ENCODE results near the gene CLEC4G. TPM values are rescaled to one million over a fixed set of nuclear protein-coding genes. Genes with fewer than 3 reads are reported as not detected.

CLEC4G gene
- total and polyA plus RNA-seq, 2 of the 8 experiments (the other 6 are each of a cell fraction or from before 2014, with no cell fraction given) = 0.35 to 2.9 TPM

DNA sequence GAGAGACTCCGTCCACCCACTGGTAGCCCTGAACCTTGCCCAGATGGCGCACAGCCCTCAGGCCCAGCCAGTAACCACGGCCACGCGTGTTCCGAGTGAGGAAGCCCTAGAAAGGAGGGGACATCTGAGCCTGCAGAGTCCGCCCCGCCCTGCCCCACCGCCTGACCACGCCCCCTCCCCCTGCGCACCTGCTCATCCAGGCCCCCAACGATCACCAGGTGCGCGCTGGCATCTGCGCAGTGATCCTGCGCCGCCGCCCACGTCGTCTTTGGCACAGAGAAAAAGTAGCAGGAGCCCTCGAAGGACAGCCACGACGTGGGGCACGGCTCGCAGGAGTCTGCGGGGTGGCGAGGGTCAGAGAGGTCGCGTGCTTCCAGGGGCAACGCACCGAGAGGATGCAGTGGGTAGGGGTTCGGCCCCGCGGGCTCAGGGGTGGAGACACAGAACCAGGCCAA is 2.1 kb downstream of the CLEC4G start:
- H2BK120ac ChIP-seq (replicated peaks; ENCODE audit: low read depth, low read length) = no peak overlapping the region
- no peak overlapping the region for H2BK12ac ChIP-seq (ENCODE audit: low read depth, low read length)
- ChIA-PET CTCF (ENCODE audit: partially characterized antibody) (interaction anchor here (0.6 to 1.1 kb wide), 2 partner anchors 26 to 70 kb away, joined by 3 to 5 read pairs; no protein-coding TSS in a partner anchor), POLR2A (ENCODE audit: partially characterized antibody) (interaction anchor here (1.4 kb wide), 1 partner anchor 41 kb away, joined by 4 read pairs; no protein-coding TSS in a partner anchor)
- no peaks in the 10 kb centered on the region for H3K9me3 ChIP-seq (ENCODE audit: insufficient read depth in 2 of 2, low read depth in 1 of 2, low read length in 1 of 2)
- 9% methylated on average over 24 of the region's 34 CpGs; no CpG with 5 or more reads in 1 of the 2 experiments for WGBS, 2 experiments (ENCODE audit: extremely low coverage in 1 of 2, insufficient coverage in 1 of 2, insufficient read length in 1 of 2, insufficient replicate concordance in 2 of 2, low coverage in 1 of 2, low lambda C conversion rate in 2 of 2, missing lambda C conversion rate in 1 of 2)
- H2AK5ac ChIP-seq (ENCODE audit: low read depth, low read length) = no peak overlapping the region
- peak overlapping the region; percentile 32 to 63 (median 40); a peak in 7 of 8 replicates for H3K4me3 ChIP-seq (ENCODE audit: extremely low read depth in 1 of 4, insufficient read depth in 2 of 4, low read depth in 3 of 4, low read length in 4 of 4)
- no peak overlapping the region for H2BK5ac ChIP-seq (ENCODE audit: low read depth, low read length)
- DNase-seq (ENCODE audit: low read depth in 1 of 2, low spot score in 2 of 2) (peak in 1 of 2 experiments; percentile 80), FAIRE-seq (no peak)
- H3K4me1 ChIP-seq (replicated peaks in 1 of 4; ENCODE audit: control insufficient read depth in 3 of 4, insufficient read depth in 4 of 4, low read length in 3 of 4) = peaks cover 0 to 15% (median 9%) of the 10 kb centered on the region in 4 experiments; a peak in 6 of 7 replicates
- no peak overlapping the region for H2BK15ac ChIP-seq (ENCODE audit: low read length)
- peak overlapping the region; percentile 41; the same call in 1 of the 2 replicates for H4K8ac ChIP-seq (ENCODE audit: extremely low read depth, insufficient read depth, low read length)
- H3K27ac ChIP-seq (ENCODE audit: low read depth, low read length) = no peak overlapping the region
- H4K91ac ChIP-seq (replicated peaks; ENCODE audit: insufficient read length, low read length) = no peak overlapping the region
- H3K18ac ChIP-seq (ENCODE audit: extremely low read depth, low read length) = peak overlapping the region; percentile 60; the same call in 1 of the 2 replicates
- H2BK20ac ChIP-seq (ENCODE audit: low read length) = no peak overlapping the region
- no peak overlapping the region for H3K14ac ChIP-seq (ENCODE audit: insufficient read length)
- no peaks in the 10 kb centered on the region for H3K79me2 ChIP-seq (ENCODE audit: control insufficient read depth in 1 of 2, insufficient read depth in 2 of 2, low read length in 2 of 2)
- peak overlapping the region; percentile 96 to 98 for H3K4me2 ChIP-seq (ENCODE audit: insufficient read depth in 1 of 2, low read depth in 2 of 2, low read length in 2 of 2)
- H3K23me2 ChIP-seq (ENCODE audit: low read depth, low read length) = peaks cover 8% of the 10 kb centered on the region; the same call in 1 of the 2 replicates
- no peak overlapping the region for H2AFZ ChIP-seq (ENCODE audit: low read length)
- no peak overlapping the region for H3K9ac ChIP-seq (replicated peaks in 1 of 4; ENCODE audit: extremely low read depth in 1 of 4, low read depth in 3 of 4, low read length in 3 of 4)
- peaks cover 0 to 3% of the 10 kb centered on the region in 2 experiments for H4K20me1 ChIP-seq (replicated peaks in 1 of 2; ENCODE audit: control insufficient read depth in 1 of 2, insufficient read depth in 2 of 2, low read length in 2 of 2)
- no peak overlapping the region for H3K56ac ChIP-seq (replicated peaks; ENCODE audit: insufficient read length, low read depth, low read length)
- H3K4ac ChIP-seq (replicated peaks; ENCODE audit: insufficient read length, low read depth, low read length) = no peak overlapping the region
- H4K5ac ChIP-seq (ENCODE audit: insufficient read length, low read depth, low read length) = no peak overlapping the region
- no peaks in the 10 kb centered on the region for H3K79me1 ChIP-seq (ENCODE audit: low read depth, low read length)
- no peak overlapping the region for H3K23ac ChIP-seq (ENCODE audit: insufficient read length)
- H3K27me3 ChIP-seq (replicated peaks in 1 of 4; ENCODE audit: control insufficient read depth in 3 of 4, extremely low read depth in 1 of 4, insufficient read depth in 3 of 4, low read length in 3 of 4) = peaks cover 27 to 45% (median 43%) of the 10 kb centered on the region in 4 experiments
- no peaks in the 10 kb centered on the region for H3K36me3 ChIP-seq (ENCODE audit: control insufficient read depth in 2 of 4, insufficient read depth in 4 of 4, low read length in 3 of 4)
- TF ChIP-seq SUZ12 (IDR thresholded peaks at IDR 0.05; ENCODE audit: low read length) (no peak), SIN3A (conservative IDR thresholded peaks at IDR 0.05 in 1 of 2, IDR thresholded peaks at IDR 0.05 in 1 of 2; ENCODE audit: low read depth in 1 of 2, low read length in 2 of 2) (no peak), EGR1 (IDR thresholded peaks at IDR 0.05; ENCODE audit: borderline replicate concordance, low read depth, low read length) (0 out of 2 replicates have a peak, but pooled peaks have one; percentile 24), ASH2L (IDR thresholded peaks at IDR 0.05; ENCODE audit: low read length) (no peak), GTF2F1 (IDR thresholded peaks at IDR 0.05; ENCODE audit: borderline replicate concordance, low read depth, low read length) (no peak), RBBP5 (IDR thresholded peaks at IDR 0.05; ENCODE audit: borderline replicate concordance, low read depth, low read length) (no peak), CTBP2 (IDR thresholded peaks at IDR 0.05; ENCODE audit: borderline replicate concordance, insufficient read depth, insufficient read length, low read length) (no peak), CBX8 (IDR thresholded peaks at IDR 0.05; ENCODE audit: borderline replicate concordance, low read depth, low read length) (no peak)
- TF ChIP-seq, protein P1, sequence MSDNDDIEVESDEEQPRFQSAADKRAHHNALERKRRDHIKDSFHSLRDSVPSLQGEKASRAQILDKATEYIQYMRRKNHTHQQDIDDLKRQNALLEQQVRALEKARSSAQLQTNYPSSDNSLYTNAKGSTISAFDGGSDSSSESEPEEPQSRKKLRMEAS (IDR thresholded peaks at IDR 0.05) = peak; percentile 47; the same call in 1 of the 2 replicates
- TF ChIP-seq, protein P2, sequence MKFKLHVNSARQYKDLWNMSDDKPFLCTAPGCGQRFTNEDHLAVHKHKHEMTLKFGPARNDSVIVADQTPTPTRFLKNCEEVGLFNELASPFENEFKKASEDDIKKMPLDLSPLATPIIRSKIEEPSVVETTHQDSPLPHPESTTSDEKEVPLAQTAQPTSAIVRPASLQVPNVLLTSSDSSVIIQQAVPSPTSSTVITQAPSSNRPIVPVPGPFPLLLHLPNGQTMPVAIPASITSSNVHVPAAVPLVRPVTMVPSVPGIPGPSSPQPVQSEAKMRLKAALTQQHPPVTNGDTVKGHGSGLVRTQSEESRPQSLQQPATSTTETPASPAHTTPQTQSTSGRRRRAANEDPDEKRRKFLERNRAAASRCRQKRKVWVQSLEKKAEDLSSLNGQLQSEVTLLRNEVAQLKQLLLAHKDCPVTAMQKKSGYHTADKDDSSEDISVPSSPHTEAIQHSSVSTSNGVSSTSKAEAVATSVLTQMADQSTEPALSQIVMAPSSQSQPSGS (IDR thresholded peaks at IDR 0.05; ENCODE audit: low read length) = no peak

All from H1 (cell line).